ENCODE results near the gene TDP2. TPM values are rescaled to one million over a fixed set of nuclear protein-coding genes. Genes with fewer than 3 reads are reported as not detected.

The TDP2 gene
- total RNA-seq, 3 donors from 2014 or later (not counting 1 experiment from before 2014, with no cell fraction given), result 43.2 to 51.9 (median 49.5) TPM

DNA sequence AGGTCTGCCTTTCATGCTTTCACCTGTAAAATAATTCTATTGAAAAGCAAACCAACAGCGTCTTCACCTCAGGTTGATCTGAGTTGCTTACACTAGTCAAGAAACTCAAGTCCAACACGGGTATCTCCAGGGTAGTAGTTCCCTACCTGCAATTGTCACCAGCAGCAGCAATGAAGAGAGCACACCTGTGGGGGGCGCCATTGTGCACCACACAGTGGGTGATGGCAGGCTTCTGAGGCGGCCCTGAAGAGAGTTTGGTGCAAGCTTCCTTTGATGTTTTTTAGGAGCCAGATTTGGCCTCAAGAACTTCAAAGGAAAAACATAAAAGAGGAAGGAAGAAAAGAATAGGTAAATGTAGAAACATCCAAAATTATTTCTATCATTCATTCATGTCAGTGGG is 65.8 kb downstream of the TDP2 start:
- Histone ChIP-seq H3K27me3 (ENCODE audit: control insufficient read depth, insufficient read depth, low read length) (no peaks in the 10 kb centered on the region), H3K27ac (ENCODE audit: low read length) (no peak overlapping the region), H3K9me3 (ENCODE audit: control insufficient read depth, insufficient read depth, low read length) (no peaks in the 10 kb centered on the region), H3K4me1 (ENCODE audit: control insufficient read depth, insufficient read depth, low read length) (no peaks in the 10 kb centered on the region), H3K4me3 (ENCODE audit: low read length) (no peak overlapping the region), H3K36me3 (ENCODE audit: control insufficient read depth, insufficient read depth, low read length) (no peaks in the 10 kb centered on the region)
- Mint-ChIP-seq H3K27me3 (ENCODE audit: low read depth in 2 of 2) (peaks cover 4 to 8% of the 10 kb centered on the region in 2 donors), H3K9me3 (no peaks in the 10 kb centered on the region), H3K4me1 (no peaks in the 10 kb centered on the region), H3K36me3 (no peaks in the 10 kb centered on the region), H3K4me3 (no peak overlapping the region), H3K27ac (no peak overlapping the region)
- WGBS (ENCODE audit: insufficient coverage), result 65% methylated on average over 4 of the region's 4 CpGs
- no peak for TF ChIP-seq CTCF (IDR thresholded peaks at IDR 0.05)
- DNase-seq (no peak), ATAC-seq (no peak)
- intact Hi-C loops (cut with micrococcal nuclease), result no loop called here

Other genes starting within 250 kb of the TDP2 start
- gene GPLD1, start 177.3 kb downstream of the TDP2 start, total RNA-seq, result 1 to 10 TPM in 1 of 3 donors, under 1 TPM in 2; 0.86 to 1.3 (median 0.88) TPM
- 1 to 10 TPM; 4.8 to 7.5 (median 6.8) TPM for gene ALDH5A1, start 171.9 kb downstream of the TDP2 start, total RNA-seq
- under 1 TPM in 1 of 3 donors, not detected in 2; 0.08 TPM for gene KIAA0319, start 20.7 kb downstream of the TDP2 start, total RNA-seq
- 1 to 10 TPM; 3.2 to 4.3 (median 4.2) TPM for gene ACOT13, start 178 bp upstream of the TDP2 start, total RNA-seq
- 100 to 1,000 TPM; 129 to 163 (median 130) TPM for gene C6orf62, start 52.3 kb upstream of the TDP2 start, total RNA-seq
- 10 to 100 TPM; 11.0 to 23.7 (median 17.8) TPM for gene GMNN, start 108.0 kb upstream of the TDP2 start, total RNA-seq
- 1 to 10 TPM in 2 of 3 donors, under 1 TPM in 1; 0.68 to 3.0 (median 1.2) TPM for gene ARMH2, start 132.0 kb upstream of the TDP2 start, total RNA-seq